ENCODE measurements around the gene TULP3.

The TULP3 gene

DNA sequence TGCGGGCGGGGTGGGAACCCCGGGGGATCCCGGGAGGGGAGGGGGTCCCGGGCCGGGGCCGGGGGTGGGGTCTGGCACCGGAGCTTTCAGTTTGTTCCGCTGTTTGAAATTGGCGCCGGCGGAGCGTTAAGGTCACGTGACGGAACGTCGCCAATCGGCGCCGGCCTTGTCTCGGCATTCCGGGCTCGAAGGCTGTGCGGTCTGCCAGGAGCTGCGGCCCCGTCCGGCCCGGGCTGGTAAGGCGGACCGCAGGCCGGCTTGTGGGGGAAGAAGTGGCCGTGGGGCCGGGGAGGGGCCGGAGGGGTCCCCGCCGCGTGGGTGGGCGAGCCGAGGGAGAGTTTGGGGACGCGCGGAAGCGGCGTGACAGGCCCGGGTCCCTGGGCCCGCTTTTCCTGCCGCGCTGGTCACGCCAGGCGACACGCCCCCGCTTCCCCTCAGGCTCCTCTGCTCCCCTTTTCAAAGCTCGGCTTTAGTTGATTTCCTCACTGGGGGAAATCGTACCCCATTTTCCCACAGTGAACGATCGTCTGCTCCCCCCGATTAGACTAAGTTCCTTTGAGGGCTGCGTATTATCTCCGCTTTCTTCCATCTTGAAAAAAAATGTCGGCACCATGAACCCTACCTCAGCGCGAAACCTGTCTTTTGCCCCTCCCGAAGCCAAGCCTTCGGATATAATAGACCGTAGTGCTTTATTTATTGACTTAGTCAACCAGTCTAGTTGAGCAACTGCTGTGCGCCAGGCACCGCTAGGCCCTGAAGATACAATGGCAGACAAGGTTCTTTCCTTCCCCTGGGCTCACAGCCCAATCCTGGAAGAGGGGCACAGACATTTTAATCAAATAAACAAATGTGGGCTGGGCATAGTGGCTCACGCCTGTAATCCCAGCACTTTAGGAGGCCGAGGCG, 13.4 kb upstream of the TULP3 start, which contains the start of the genes FOXM1 and RHNO1:
FOXM1 (minus strand) TSS at position 128 of the 906 bp plus-strand sequence. CDS start 2,696 bp downstream, outside the sequence.
RHNO1 (plus strand) TSS at position 177 of the 906 bp plus-strand sequence. CDS start 8,144 bp downstream, outside the sequence.
- DNase-seq = peak; percentile 73 to 86 (median 81)

DNA sequence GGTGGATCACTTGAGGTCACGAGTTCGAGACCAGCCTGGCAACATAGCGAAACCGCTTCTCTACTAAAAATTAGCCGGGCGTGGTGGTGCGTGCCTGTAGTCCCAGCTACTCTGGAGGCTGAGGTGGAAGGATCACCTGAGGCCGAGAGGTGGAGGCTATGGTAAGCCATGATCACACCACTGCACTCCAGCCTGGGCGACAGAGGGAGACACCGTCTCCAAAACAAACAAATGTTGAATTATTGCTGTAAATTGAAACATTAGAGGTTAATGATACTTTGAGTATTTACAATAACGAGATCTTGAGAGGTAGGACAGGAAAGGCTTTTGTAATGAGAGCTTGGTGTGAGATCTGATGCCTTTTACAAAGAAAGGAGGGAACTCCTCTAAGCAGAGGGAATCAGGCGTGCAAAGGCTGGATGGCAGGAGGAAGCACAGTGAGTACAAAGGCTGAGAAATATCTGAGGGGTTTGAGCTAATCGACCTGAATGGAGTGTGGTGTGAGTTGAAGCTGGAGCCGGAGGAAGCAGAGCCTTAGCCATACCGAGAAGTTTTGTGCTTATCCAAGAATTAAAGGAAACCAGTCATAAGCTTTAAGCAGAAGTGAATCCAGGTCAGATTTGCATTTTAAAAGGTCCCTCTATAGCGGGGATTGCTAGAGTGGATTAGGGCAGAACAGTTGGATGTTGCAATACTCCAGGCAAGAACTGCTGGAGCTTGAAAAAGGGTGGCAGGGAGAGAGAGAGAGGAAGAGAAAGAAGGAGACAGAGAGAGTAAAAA, 12.5 kb upstream of the TULP3 start:
- peak in 1 of 5 donors; percentile 59 for DNase-seq

DNA sequence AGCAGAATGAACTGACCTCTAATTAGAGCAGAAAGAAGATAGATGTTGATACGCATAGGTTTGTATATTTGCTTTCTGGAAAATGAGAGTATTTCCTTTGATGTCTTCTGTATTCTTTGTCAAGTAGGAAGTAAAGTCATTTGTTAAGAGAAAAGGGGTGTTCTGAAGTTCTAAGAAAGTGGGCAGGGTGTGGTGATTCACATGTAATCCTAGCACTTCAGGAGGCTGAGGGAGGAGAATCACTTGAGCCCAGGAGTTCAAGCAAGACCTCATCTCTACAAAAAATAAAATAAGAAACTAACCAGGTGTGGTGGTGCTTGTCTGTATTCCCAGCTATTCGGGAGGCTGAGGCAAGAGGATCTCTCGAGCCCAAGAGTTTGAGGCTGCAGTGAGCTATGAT, 10.8 kb upstream of the TULP3 start:
- DNase-seq = peak in 1 of 5 donors; percentile 68

DNA sequence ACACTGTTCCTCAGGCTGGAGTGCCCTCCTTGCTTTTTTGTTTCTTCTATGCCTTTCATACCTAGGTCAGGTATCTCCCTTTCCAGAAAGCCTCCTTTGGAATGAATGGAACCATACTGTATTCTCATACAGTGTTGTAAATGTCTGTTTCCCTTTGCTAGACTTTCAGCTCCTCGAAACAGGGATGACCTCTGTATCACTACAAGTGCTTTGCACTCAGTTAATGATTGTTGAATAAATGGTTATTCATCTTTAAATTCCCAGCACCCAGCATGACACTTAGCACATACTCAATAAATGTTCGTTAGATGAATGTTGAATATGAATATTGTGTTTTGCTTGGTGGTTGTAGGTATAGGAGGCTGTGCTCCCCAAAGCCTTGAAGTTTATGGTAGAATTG, 5.9 kb upstream of the TULP3 start:
- no peak for DNase-seq

DNA sequence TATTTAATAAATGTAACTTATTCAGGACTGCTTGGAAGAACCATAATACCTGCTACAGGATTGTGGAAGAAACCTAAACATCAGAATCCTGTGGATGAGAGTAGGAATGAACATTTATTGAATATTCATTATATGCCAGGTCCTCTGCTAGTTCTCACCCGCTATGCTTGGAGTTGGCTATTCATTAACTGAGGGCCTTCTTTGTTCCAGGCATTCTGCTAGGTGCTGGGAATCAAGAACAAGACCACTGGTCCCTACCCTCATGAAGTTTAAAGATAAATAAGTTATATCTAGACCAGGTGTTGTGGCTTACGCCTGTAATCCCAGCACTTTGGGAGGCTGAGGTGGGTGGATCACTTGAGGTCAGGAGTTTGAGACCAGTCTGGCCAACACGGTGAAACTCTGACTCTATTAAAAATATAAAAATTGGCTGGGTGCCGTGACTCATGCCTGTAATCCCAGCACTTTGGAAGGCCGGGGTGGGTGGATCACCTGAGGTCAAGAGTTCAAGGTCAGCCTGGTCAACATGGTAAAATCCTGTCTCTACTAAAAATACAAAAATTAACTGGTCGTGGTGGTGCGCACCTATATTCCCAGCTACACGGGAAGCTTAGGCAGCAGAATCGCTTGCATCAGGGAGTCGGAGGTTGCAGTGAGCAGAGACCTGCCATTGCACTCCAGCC, 3.8 kb upstream of the TULP3 start:
- DNase-seq = no peak

DNA sequence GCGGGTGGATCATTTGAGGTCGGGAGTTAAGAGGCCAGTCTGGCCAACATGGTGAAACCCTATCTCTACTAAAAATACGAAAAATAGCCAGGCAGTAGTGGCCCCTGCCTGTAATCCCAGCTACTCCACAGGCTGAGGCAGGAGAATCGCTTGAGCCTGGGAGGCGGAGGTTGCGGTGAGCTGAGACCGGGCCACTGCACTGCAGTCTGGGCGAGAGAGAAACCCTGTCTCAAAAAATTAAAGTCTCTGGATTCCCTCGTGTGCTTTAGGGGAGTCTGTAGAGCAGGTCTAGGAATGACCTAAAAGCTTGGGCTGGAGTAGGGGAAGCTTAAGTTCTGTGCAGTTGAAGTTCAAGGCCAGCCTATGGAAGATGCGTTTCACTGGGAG, 697 bp upstream of the TULP3 start:
- DNase-seq = no peak

DNA sequence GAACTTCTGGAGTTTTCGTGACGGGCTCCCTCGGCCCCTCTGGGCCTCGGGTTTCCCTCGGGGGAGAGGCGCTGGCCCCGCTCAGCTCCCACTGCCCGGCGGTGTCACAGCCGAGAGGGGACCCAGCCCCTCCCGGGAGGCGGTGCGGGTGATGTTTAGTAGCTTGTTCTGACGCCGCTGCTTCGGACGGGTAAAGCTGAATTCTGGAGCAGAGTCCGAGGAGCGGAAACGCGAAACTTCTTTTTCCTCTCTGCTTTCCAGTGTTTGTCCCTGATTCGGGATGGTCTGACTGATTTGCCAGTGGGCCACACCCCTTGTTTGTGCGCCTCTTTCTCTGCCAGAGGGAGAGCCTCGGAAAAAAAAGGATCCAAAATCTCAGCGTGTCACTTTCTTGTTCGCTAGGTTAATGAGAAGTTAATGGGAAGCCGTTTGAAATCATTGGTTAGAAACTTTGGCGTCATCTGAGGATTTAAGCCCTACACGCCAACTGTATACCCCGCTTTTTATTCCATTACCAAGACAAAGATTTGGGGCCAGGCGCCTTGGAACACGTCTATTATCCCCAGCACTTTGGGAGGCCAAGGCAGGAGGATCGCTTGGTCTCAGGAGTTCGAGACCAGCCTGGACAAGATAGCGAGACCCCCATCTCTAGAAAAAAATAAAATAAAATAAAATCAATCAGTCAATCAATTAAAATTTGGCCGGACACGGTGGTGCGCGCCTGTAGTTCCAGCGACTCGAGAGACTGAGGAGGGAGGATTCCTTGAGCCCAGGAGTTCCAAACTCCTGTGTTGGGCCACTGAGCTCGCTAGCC, 756 bp downstream of the TULP3 start:
- peak in 1 of 5 donors; percentile 16 for DNase-seq

DNA sequence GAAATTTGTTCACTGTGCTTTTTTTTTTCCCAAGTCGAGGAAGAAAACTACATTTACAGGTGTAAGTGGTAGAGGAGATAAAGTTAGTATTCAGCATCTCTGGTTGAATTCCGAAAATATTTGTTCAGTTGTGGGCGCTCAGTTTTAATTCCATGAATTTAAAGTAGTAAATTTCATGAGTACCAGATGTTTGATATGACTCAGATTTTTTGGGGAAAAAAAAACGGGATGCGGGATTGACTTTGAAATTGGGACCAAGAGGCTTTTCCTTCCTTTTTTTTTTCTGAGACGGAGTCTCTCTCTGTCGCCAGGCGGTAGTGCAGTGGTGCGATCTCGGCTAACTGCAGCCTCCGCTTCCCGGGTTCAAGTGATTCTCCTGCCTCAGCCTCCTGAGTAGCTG, 1.6 kb downstream of the TULP3 start:
- no peak for DNase-seq

DNA sequence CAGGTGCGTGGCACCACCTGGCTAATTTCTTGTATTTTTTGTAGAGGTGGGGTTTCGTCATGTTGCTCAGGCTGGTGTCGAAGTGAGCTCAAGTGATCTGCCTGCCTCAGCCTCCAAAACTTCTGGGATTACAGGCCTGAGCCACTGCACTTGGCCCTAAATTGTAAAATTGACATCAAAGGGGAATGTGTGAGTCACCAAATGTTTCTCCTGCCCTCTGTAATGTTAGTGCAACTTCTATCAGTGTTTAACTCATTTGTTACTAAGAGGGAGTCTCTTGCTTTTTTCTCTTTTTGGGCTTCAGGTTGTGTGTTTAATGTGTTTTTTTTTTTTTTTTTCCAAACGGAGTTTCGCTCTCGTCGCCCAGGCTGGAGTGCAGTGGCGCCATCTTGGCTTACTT, 2.3 kb downstream of the TULP3 start:
- DNase-seq = no peak

DNA sequence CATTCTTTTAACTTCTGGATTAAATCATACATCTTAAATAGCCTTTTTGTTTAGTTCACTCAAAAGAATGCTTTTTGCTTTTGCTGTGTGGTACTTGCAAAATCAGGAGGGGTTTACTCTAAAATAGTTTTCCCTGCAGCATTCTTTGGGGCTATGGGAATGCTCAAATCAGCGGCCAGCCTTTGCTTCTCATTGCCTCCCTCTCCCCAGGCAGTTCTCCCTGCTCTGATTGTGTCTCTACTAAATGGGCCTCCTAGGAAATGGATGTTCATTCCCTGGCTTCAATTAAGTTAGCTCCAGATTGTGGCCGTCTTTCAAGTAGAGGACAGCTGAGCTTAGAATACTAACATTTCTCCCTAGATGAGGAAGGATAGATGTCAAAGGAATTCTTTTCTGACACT, 4.4 kb downstream of the TULP3 start:
- no peak for DNase-seq

DNA sequence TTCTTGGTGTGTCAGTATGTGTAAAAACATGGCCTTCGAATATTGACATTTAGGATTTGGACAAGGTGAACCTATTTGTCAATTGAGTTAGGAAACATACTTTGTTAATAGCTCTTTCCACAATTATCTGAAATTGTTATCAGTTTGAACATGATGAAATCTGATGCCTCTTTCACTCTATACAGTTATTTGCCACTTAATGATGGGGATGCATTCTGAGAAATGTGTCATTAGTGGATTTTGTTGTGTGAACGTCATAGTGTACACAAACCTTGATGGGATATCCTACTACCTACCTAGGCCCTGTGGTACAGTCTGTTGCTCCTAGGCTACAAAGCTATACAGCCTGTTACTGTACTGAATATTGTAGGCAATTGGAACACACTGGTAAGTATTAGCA, 4.8 kb downstream of the TULP3 start:
- DNase-seq = no peak

DNA sequence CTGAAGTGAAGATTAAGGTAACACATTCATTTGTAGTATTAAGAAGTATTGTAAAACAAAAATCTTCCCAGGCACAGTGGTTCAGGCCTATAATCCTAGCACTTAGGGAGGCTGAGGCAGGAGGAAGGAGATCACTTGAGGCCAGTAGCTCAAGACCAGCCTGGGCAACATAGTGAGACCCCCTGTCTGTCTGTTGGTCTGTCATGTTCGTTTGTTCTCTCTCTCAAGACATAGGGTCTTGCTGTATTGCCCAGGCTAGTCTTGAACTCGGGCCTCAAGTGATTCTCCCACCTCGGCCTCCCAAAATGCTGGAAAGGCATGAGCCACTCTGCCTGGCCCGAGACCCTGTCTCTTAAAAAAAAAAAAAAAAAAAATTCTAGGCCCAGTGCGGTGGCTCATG, 6.7 kb downstream of the TULP3 start:
- DNase-seq = no peak

DNA sequence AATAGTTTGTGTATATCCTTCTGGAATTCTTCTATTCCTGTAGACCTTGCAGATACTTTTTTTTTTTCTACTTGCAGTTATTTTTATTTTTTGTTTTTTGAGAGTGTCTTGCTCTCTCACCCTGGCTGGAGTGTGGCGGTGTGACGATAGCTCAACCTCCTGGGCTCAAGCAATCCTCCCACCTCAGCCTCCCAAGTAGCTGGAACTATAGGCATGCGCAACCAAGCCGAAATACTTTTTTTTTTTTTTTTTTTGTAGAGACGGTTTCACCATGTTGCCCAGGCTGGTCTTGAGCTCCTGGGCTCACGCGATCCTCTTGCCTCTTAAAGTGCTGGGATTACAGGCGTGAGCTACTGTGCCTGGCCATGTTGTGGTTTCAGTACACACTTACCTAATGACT, 10.0 kb downstream of the TULP3 start:
- no peak for DNase-seq

DNA sequence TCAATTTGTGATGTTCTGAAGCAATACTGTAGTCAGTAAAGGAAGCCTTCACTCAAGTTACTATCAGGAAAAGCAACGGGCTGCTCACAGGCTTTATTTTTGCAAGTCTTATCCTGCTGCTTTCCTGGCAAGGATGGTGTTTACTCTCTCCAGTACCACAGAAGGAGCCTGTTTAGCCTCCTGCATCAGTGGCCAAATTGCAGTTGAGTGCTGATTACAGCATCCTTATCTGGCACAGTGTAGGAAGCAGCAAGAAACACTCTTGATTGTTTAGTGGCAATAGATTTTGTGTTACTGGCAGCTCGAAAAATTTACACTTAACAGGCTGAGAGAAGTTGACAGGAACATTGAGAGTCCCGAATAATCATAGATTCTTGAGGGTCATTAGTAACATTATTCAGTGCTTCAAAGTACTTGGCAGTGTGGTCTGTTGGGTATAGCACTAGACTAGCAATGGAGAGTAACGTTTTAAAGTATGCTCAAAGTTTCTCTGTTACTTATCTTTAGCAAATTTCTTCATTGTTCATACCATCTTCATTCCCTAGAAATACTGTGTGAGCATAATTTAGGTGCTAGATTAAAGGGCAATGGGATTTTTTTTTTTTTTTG, 11.7 kb downstream of the TULP3 start:
- DNase-seq = no peak

DNA sequence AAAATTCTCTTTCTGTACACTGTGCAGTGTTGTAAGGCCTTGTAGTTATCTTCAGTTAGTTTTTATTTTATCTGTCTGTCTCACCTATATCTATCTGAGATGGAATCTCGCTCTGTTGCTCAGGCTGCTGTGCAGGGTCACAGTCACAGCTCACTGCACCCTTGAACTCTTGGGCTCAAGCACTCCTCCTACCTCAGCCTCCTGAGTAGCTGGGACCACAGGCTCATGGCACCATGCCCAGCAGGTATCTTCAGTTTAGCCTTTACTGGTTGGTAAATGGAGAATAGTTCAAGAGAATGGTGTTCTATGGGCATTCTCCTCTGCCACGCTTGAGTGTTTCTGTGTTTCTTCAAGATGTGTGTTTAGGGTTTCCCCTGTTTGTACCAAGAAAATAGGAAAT, 13.6 kb downstream of the TULP3 start:
- no peak for DNase-seq

DNA sequence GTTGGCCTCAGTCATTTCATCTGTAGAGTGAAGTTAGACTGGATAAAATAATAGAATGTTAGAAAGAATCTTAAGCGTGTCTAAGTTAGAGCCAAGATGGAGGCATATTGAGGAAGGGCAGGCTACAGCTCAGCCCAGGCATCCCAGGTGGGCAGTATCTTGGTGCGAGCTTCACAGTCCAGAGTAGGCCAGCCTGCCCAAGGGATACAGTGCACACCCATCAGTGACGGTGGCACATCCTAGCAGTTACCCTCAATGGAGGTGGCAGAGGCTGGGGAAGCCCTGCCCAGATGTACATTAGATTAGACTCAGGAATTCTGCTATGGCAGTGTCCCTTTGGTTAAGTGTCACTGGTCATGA, 21.5 kb downstream of the TULP3 start:
- no peak for DNase-seq

DNA sequence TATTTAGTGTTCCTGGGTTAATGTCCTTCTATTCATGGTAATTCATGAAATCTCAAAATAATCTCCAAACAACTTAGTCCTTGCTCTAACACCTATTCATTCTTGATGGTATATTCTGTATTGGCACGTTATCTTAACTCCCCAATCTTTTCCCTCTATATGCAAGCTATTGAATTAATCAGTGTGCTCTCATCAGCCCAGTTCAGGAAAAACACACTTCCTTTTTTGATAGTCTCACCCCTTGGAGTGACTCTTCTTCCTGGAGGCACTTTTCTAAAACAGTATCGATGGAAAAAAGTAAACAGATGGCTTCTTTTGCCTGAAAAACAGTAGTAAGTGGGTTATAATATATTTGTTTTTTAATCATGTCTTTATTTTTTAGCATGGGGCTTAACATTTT, 28.6 kb downstream of the TULP3 start:
- DNase-seq = no peak

DNA sequence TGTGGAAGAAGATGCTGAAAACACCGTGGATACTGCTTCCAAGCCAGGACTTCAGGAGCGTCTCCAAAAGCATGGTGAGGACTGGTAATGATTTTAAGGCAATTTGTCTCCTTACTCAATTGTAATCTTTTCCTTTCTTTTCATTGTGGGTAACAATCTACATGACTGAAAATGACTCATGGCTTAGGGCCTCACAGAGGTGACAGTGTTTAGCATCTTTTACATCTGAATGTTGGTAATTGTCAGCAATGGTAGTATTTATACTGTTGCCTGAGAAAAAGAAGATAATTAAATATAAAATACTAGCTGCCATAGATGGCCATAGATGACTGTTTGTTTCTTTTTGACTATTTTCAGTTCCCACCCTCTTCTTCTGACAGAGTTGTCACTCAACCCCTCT, 31.6 kb downstream of the TULP3 start:
- DNase-seq = no peak

DNA sequence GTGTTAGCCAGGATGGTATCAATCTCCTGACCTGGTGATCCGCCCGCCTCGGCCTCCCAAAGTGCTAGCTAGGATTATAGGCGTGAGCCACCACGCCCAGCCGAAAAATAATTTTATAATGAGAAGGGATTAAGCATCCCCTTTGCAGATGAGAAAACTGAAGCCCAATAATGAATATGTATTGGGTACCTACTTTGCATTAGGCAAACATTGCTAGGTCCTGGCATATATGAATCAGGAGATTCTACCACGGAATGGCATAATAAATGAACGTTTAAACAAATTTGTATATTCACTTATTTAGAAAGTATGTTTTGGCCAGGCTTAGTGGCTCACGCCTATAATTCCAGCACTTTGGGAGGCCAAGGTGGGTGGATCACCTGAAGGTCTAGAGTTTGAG, 32.4 kb downstream of the TULP3 start:
- DNase-seq = no peak

DNA sequence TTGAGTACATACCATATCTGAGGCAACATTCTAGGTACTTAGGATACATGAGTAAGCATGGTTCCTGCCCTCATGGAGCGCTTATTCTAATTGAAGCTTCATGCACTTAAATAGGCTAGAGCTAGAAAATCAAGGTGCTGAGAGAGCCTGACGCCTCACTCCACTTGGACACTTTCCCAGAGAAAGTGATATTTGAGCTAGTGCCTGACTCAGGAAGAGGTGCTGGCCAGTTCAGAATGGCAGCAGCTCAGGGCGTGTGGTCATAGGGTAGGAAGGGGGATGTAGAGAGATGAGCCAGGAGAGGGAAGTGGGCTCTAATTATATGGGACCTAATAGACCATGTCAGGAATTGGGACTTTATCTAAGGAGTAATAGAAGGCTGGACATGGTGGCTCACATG, 33.3 kb downstream of the TULP3 start:
- DNase-seq = no peak

DNA sequence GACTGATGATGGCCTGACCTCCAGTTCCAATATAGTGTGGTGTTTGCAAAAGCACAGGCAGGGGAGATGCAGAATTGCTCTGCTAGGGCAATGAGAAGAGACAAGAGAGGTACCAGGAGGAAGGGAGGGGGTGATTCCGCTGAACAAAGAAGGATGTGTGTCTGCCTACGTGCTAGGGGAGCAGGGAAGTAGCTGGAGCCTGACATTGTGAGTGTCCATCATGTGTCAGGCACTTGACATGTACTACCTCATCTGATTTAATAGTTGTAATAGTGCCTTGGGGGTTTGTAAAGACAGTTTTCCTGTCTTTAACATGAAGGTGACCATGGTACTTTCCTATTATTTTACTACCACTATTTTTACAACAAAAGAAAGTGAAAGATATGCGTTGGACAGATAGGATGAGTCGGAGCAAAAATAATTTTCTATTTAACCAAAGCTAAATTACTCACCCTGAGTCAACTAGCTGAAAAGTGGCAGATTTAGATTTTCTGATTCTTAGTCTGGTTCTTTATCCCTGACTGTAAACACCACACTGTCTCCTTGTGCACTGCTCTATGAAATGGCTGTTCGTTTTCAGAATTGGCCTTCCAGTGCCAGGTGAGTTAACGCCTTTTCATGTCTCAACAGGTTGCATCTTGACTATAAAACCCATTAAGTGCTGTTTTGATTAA, 34.8 kb downstream of the TULP3 start:
- DNase-seq = no peak

Data from T-helper 1 cell (primary cell).